HG03457 (cell line): ENCODE measurements around the gene PRPS1L1.

ENCODE experiments used
- ATAC-seq: cut with Tn5 transposase; IDR thresholded peaks from one replicate; pipeline ENCODE4 v1.9.1; 2021; ENCODE audit warnings: moderate number of reproducible peaks; ENCODE audit not compliant: unreplicated experiment

The PRPS1L1 gene

DNA sequence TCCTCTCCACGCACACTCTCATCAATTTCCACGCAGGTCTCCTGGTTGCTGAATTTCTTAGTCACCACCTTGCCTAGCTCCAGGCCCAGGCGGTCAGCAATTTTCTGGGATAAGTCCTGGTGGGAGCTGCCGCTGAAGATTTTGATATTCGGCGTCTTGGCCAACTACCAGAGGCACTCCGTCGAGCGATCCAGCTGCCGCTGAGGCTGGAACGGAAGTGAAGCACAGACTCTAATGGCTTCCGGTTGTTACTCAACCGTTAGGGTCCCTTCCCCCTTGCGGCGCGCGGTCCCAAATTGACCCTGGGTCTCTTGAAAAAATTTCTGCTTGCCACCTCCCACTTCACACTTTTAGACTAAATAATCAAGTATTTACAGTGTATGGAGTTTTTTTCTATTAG, at the start of gene PRPS1L1:
TSS of gene PRPS1L1 (minus strand) at position 219 of the 400 bp plus-strand sequence.
- ATAC-seq, result no peak

GRCh38 chr7:18076461-18076860, 48.8 kb upstream of the PRPS1L1 start:
- no peak for ATAC-seq

DNA sequence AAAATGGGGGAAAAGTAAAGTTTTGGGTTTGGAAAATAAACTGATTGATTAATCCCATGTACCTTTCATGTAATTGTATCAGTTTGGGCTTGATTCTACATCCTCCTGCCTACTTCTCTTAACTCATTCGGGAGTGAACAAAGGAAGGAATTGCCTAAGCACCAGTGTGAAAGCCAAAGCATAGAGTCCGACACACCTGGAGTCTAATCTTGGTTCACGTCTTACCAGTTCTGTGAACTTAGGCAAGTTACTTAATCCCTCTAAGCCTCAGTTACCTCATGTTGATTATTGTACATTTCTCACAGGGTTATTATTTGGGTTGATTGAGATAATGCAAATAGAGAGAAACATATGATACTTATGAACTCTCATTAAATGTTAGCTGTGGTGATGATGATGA, 41.1 kb upstream of the PRPS1L1 start:
- ATAC-seq, result no peak

DNA sequence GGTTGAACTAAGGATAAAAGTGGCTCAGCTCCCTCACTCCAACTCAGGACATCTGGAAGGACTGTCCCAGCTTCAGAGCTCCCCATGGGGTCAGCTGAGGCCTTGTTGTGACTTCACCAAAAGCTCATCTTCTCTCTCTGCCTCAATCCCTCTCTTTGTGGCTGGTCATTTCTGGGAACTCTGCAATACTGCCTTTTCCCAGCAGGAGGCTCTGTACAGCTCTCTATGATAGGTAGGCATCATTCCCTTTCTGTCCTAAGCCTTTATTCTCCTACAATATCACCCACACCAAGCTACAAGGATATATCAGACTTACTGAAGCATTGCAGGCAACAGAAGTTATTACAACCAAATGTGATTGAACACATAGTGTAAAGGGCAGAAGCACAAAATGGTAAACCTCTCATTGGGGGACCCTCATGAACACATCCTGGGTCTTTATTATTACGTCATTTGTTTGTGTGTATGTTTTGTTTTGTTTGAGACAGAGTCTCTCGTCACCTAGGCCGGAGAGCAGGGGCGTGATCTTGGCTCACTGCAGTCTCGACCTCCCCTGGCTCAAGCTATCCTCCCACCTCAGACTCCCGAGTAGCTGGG, 36.7 kb upstream of the PRPS1L1 start:
- ATAC-seq, result no peak

GRCh38 chr7:18063149-18063901, 35.7 kb upstream of the PRPS1L1 start:
- no peak for ATAC-seq

GRCh38 chr7:18059171-18059570, 31.5 kb upstream of the PRPS1L1 start:
- ATAC-seq, result no peak

- ATAC-seq, result no peak
Observed at GRCh38 chr7:18053941-18054340, 26.3 kb upstream of the PRPS1L1 start.

DNA sequence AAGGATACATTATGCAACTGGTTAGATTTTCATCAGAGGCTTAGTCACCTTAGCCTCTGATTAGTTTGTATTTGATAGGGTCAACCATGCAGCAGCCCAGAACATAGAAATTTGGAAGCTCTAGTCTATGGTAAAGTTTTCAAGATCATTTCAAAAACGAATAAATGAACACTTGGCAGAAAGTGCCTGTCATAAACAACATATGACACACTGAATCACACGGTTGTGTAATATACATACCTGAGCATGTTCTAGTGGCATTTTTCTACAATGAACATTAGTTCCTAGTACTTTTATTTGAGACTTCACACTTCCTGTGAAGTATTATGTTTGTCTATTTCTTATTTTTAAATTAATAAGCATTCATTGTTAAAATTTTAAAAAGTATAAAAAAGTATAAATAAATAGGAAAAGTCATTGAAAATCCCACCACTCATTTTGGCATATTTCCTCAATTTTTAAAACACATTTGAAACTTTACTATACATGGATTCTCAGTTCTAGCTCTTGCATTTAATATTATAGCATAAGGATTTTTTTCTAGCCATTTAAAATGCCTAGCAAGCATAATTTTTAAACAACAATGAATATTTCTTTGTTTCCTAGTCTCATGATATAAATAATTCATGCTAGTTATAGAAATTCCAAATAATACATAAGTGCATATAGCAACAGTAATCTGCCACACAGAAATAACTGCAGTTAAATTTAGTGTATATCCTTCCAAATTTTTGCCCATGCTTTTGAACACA, 25.7 kb upstream of the PRPS1L1 start:
- ATAC-seq, result no peak

DNA sequence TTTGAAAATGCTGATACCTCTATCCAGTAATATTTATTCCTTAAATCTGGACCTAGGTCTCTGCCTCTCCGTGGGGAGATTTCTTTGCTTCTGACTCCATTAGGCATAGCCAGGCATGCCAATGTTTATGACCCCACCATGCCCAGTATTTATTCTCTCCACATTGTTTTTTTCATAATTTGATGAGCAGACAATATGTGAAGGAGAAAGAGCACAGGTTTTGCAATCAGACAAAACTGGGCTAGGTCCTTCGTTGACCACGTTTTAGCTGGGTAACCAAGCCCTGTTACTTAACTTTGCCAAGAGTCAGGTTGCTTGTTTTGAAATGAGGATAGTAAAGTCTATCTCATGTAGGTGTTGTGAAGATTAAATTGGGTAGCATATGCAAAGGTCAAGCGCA, 21.6 kb upstream of the PRPS1L1 start:
- ATAC-seq, result no peak

GRCh38 chr7:18046601-18047000, 19.0 kb upstream of the PRPS1L1 start:
- ATAC-seq, result no peak

- no peak for ATAC-seq
Observed at GRCh38 chr7:18045171-18045570, 17.5 kb upstream of the PRPS1L1 start.

DNA sequence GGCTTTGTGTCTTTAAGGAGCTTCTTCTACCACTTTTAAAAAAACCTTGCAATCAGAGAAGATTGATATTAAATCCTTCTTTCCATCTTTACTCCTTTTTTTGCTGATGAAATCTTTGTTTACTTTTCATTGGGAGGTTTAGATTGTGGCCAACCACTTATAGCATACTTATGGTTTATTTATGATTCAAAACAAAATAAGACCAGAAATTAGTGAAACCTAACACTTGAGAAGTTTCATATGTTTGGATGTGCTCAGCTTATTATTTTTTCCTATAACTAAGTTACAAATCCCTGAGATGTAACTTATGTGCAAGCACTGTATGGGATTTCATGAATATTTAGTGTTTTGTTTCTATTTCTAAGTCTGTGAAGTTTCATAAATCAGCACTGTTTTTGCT, 13.5 kb upstream of the PRPS1L1 start:
- ATAC-seq, result no peak

- no peak for ATAC-seq
Observed at GRCh38 chr7:18040196-18040595, 12.6 kb upstream of the PRPS1L1 start.

GRCh38 chr7:18038382-18038781, 10.7 kb upstream of the PRPS1L1 start:
- no peak for ATAC-seq

DNA sequence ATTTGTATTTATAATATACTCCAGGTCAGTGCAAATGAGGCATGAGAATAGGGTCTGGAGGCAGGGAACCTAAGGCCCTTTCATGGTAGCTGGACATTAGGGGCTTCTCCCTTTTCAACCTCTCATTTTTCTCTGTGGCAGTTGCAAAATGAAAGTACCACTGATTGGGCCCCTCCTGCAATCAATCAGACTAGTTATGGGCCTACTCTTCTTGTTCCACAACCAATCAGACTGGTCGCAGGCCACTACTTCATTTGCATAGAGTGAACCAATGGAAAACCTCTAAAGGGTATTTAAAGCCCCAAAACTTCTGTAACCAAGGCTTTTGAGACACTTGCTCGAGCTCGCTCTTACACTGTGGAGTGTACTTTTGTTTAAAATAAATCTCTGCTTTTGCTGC, 10.0 kb upstream of the PRPS1L1 start:
- ATAC-seq, result no peak

- ATAC-seq, result no peak
Observed at GRCh38 chr7:18036783-18037182, 9.1 kb upstream of the PRPS1L1 start.

DNA sequence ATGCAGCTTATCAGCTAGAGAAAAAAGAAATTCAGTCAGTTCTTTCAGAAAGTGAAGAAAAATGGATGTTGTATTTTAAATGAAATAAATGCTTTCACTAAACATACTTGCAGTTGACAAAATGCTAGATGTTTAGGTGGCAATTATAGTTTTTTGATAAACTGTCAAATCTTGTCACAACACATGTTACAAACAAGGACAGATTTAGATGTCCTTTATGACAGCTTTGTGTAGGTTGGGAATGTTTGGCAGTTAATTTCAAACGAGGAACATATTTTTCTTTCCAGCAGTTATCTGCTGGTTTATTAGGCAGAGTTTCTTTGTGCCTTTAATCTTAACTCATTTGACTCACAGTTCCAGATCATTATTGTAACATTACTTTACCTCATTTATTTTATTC, 3.1 kb upstream of the PRPS1L1 start:
- no peak for ATAC-seq

DNA sequence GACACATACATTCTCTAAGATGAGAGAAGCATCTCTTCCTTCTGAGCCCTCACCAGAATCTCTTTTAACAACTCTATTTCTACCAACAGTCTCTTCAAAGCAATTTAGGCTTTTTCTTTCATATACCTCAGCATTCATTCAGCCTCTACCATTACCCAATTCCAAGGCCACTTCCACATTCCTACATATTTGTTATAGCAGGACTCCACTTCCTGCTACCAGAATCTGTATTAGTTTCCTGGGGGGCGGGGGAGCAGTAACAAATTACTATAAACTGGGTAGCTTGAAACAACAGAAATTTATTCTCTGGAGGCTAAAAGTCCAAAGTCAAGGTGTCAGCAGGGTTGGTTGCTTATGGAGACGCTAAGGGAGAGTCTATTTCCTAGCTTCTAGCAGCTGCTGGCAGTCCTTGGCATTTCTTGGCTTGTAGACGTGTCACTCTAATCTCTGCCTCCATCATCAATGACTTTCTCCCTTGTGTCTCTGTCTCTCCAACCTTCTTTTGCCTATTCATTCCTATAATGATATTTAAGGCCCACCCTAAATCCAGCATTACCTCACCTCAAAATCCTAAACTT, 7.4 kb downstream of the PRPS1L1 start:
- no peak for ATAC-seq

- no peak for ATAC-seq
Observed at GRCh38 chr7:18019555-18019954, 8.1 kb downstream of the PRPS1L1 start.

DNA sequence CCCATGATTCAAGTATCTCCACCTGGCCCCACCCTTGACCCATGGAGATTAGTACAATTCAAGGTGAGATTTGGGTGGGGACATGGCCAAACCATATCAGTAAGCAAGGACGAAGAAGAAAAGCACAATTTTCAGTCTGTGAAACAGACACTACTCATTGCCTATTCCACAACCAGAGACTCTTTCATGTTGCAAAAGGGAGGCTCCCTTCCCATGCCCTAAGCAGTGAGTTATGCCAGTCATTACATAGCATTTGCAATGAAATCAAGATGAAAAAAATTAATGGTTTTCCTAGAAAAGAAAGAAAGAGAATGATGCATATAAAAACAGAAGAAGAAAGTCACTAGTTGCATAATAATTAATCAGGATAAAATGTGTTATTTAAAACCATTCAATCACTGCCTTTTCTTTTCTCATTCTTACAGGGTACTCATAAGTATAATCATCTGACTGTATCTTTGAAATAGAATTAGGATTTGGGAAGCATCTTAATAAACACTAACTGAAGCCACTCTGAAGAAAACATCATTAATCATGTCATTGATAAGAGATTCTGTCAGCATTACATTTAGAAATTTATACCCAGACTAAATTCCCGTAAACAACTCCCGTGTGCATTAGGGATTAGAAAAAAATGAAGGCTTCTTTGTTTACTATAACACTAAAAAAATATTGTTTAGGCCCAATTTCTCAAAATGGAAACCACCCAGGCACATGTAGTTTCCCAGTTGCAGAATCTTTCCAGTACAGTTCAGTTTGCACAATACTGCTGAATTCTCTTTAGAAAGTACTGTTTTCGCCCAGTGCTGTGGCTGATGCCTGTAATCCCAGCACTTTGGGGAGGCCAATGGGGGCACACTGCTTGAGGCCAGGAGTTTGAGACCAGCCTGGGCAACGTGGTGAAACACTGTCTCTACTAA, 9.1 kb downstream of the PRPS1L1 start:
- ATAC-seq, result no peak
